GM21717 (cell line): ENCODE measurements around the gene CDK5RAP1.

ENCODE experiments used
- ATAC-seq: cut with Tn5 transposase; IDR thresholded peaks from one replicate; pipeline ENCODE4 v1.9.1; 2021; ENCODE audit warnings: mild to moderate bottlenecking, moderate library complexity; ENCODE audit not compliant: unreplicated experiment

Gene CDK5RAP1

GRCh38 chr20:33337119-33337518 lies 64.2 kb downstream of the CDK5RAP1 start:
- no peak for ATAC-seq

GRCh38 chr20:33336375-33336774 lies 64.9 kb downstream of the CDK5RAP1 start:
- ATAC-seq: no peak

- no peak for ATAC-seq
Observed at GRCh38 chr20:33334111-33334510, 67.2 kb downstream of the CDK5RAP1 start.

- no peak for ATAC-seq
Observed at GRCh38 chr20:33333616-33334015, 67.7 kb downstream of the CDK5RAP1 start.

- no peak for ATAC-seq
Observed at GRCh38 chr20:33332905-33333456, 68.3 kb downstream of the CDK5RAP1 start.

- ATAC-seq: no peak
Observed at GRCh38 chr20:33328157-33329137, 72.9 kb downstream of the CDK5RAP1 start.

GRCh38 chr20:33325350-33325749 lies 76.0 kb downstream of the CDK5RAP1 start:
- ATAC-seq: no peak

GRCh38 chr20:33323236-33323635 lies 78.1 kb downstream of the CDK5RAP1 start:
- ATAC-seq: no peak

- ATAC-seq: no peak
Observed at GRCh38 chr20:33322456-33322855, 78.9 kb downstream of the CDK5RAP1 start.

- ATAC-seq: no peak
Observed at GRCh38 chr20:33320006-33320405, 81.3 kb downstream of the CDK5RAP1 start.

- ATAC-seq: no peak
Observed at GRCh38 chr20:33318096-33318429, 83.3 kb downstream of the CDK5RAP1 start.

- no peak for ATAC-seq
Observed at GRCh38 chr20:33317424-33318095, 83.8 kb downstream of the CDK5RAP1 start.

GRCh38 chr20:33316958-33317357 lies 84.4 kb downstream of the CDK5RAP1 start:
- ATAC-seq: no peak

GRCh38 chr20:33316343-33316742 lies 85.0 kb downstream of the CDK5RAP1 start:
- no peak for ATAC-seq

- no peak for ATAC-seq
Observed at GRCh38 chr20:33313686-33314314, 87.5 kb downstream of the CDK5RAP1 start.

GRCh38 chr20:33312583-33312982 lies 88.7 kb downstream of the CDK5RAP1 start:
- ATAC-seq: no peak

GRCh38 chr20:33311996-33312395 lies 89.3 kb downstream of the CDK5RAP1 start:
- no peak for ATAC-seq

GRCh38 chr20:33311011-33311410 lies 90.3 kb downstream of the CDK5RAP1 start:
- no peak for ATAC-seq

- ATAC-seq: no peak
Observed at GRCh38 chr20:33310327-33310899, 90.9 kb downstream of the CDK5RAP1 start.

GRCh38 chr20:33309631-33310030 lies 91.7 kb downstream of the CDK5RAP1 start:
- no peak for ATAC-seq
